ENCODE data around the gene TRMU.

The TRMU gene, protein sequence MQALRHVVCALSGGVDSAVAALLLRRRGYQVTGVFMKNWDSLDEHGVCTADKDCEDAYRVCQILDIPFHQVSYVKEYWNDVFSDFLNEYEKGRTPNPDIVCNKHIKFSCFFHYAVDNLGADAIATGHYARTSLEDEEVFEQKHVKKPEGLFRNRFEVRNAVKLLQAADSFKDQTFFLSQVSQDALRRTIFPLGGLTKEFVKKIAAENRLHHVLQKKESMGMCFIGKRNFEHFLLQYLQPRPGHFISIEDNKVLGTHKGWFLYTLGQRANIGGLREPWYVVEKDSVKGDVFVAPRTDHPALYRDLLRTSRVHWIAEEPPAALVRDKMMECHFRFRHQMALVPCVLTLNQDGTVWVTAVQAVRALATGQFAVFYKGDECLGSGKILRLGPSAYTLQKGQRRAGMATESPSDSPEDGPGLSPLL

DNA sequence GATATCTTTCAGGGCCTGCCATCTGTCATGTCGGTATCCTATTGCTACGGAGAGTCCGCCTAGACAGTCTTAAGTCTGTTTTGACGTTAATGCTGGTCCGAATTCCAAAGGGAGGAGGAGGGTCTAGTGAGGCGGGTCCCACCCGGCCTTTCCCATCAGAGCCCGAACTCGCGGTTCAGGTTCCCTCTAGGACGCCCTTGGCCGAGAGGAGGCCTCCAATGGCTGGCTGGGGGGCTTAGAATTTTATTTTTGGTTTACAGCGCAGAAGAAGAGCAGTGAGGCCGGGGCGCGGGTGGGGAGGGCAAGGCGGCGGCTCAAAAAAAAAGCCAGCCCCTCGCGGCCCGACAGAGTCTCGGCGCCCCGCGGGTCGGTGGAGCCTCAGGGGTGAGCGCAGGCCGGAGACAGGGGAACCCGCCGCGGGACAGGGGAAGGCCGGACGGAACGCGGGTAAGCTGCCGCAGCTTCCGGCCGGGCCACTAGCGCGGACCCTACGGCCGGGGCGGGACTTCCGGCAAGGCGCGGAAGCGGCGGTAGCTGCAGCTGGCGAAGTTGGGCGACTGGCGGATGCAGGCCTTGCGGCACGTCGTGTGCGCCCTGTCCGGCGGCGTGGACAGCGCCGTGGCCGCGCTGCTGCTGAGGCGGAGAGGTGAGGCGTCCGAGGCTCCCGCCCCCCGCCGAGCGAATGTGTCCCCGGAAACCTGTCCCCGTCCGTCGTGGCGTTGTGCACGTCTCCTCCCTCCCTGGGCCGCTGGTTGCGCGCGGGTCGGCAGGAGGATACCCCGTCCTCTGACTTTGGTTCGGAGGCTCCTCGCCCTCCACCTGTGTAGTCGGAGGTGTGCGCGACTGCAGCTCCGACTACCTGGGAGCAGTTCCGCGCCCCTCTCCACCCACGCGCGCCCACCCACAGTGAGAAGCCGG is at the start of gene TRMU:
Gene TRMU, plus strand, starts transcription at position 514 of the 918 bp plus-strand sequence. Its CDS starts 51 bp downstream, at position 565.
- peak; percentile 81 for DNase-seq

DNA sequence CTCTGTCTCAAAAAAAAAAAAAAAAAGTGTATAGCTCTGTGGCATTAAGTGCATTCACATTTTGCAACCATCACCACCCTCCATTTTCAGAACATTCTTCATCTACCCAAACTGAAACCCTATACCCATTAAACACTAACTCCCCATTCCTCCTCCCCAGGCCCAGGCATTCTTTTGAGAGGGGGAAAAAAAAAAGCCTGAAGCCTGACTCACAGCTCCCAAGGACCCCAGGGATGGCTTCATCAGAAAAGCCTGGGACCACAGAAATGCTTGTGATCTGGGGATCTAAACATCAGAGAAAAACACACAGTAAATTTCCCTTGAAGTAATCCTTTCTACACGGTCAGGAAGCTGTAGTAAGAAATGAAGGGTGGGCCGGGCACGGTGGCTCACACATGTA is 49.5 kb upstream of the TRMU start:
- no peak for DNase-seq

DNA sequence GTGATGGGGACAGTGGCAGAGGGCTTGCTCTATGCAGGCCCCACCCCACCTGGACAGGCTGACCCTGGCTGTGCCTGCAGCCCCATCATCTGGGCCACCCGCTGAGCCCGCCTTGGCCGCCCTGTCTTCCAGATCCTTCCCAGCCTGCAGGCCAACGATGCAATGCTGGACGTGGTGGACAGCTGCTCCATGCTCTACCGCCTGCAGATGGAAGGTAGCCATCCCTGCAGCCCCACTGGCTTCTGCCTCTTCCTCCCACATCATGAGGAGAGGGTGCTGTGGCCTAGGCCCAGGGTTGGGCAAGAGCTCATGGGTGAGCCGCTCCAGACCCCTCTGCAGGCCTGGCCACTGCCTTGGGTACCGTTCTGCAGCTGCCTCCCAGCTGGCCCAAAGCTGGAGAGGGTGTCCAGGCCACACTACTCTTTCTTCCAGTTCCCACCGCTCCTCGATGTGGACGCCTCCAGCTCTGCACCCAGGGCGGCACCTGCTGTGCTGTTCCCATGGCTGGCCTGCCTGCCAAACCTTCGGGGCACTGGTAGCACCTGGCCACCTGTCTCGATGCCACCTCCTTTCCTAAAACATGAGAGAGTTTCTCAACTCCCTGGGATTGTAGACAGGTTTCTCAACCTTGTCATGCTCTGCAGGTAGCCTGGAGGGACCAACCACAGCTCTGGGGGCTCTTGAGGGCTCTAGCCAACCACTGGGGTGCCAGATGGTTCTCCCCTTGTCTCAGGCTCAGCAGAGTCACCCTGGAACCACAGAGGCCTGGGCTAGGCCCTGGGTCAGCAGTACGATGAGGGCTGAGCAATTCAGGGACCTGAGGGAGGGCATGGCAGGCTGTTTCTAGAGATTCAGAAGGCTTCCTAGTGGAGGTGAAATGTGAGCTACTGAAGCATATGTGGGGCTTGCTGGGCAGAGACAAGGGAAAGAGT is 48.3 kb upstream of the TRMU start:
- DNase-seq = no peak

DNA sequence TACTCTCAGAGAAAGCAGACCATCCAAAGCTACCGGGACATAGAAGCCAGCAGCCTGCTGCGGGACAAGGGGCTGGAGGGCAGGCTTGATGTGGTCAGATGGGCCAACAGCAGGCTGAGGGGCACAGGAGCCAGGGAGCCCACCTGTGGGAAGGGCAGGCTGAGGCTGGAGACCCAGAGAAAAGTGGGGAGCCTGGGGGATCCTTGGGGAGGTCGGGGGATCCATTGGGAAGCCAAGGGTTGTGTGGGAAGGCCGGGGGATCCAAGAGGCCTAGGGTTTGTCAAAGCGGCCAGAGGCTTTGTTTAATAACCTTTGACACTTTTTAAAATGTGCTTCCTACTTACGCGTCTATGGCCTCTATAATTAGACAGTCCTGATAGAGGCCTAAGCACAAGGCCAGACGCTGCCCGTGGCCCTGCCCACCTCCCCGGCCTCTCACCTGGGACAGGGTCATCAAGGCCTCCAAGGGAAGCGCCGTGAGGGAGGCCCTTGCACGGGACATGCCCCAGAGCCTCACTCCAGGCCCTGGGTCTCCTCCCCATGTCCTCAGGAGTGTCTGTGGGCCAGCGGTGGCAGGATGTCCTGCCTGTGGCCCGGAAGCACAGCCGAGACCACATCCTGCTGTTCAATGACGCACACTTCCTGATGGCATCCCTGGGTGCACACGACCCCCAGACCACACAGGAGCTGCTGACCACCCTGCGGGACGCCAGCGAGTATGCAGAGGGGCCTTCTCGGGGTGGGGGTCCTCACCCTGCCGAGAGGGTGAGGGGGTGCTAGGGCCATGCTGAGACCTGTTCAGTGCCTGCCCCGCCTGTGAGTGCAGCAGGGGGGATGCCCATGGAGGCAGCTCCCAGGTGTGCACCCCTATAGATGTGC is 47.4 kb upstream of the TRMU start:
- DNase-seq = peak; percentile 12

DNA sequence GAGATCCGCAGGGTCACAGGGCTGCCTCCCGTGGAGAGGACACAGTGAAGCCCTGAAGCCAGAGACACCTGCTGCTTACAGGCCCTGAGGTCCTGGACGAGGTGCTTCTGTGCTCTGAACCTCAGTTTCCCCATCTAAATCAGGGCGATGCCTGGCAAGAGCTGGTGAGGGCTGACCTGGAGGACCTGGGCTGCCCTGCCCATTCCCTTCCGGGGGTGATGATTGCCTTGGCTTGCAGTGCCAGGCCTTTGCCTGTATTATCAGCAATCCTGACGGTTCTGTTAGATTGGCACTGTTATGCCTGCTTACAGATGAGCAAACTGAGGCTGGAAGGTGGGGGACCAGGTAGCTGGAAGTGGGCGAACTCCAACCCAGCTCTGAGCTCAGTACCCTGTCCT is 46.7 kb upstream of the TRMU start:
- DNase-seq = no peak

DNA sequence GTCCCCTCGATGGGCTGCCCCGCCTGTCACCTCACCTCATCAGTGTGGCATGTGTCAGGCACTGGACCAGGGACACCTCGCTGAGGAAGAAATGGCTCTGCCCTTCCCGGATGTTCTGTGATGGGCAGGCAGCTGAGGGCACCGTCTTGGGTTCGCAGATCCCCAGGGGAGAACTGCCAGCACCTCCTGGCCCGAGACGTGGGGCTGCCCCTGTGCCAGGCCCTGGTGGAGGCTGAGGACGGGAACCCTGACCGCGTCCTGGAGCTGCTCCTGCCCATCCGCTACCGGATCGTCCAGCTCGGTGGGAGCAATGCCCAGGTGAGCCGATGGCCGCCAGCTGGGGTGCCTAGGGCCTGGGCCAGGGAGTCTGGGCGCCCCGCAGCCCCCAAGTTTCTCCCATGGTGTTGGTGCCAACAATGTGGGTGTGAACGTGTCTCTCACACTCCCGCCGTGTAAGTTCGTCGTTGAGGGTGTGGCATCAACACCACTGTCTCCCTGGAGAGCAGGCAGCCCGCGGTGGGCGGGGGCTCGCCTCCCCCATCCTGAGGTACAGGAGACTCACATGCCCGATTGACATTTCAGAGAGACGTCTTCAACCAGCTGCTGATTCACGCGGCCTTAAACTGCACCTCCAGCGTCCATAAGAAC is 46.1 kb upstream of the TRMU start:
- no peak for DNase-seq

DNA sequence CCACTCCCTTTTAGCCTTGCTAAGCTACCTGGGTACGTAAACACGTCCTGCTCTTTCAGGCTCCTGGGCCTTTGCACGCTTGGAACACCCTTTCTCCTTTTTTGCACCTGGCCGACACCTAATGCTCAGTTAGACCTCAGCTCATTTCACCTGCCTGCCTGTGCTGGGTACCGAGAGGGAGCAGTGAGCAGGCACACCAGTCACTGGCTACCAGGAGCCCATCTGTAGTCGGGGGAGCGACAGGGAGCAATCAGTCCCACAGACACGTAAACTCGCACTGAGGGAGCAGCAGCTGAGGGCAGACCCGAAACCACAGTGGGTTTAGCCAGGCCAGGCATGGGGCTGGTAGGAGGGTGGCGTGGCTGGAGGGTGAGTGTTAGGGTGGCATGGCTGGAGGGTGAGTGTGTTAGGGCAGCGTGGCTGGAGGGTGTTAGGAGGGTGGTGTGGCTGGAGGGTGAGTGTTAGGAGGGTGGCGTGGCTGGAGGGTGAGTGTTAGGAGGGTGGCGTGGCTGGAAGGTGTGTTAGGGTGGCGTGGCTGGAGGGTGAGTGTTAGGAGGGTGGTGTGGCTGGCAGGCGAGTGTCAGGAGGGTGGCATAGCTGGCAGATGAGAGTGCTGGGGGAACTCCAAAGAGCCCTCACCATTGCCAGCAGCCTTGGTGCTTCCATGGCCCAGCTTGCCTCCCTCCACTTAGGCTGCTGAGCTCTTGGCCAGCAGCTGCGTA is 45.2 kb upstream of the TRMU start:
- DNase-seq = no peak

DNA sequence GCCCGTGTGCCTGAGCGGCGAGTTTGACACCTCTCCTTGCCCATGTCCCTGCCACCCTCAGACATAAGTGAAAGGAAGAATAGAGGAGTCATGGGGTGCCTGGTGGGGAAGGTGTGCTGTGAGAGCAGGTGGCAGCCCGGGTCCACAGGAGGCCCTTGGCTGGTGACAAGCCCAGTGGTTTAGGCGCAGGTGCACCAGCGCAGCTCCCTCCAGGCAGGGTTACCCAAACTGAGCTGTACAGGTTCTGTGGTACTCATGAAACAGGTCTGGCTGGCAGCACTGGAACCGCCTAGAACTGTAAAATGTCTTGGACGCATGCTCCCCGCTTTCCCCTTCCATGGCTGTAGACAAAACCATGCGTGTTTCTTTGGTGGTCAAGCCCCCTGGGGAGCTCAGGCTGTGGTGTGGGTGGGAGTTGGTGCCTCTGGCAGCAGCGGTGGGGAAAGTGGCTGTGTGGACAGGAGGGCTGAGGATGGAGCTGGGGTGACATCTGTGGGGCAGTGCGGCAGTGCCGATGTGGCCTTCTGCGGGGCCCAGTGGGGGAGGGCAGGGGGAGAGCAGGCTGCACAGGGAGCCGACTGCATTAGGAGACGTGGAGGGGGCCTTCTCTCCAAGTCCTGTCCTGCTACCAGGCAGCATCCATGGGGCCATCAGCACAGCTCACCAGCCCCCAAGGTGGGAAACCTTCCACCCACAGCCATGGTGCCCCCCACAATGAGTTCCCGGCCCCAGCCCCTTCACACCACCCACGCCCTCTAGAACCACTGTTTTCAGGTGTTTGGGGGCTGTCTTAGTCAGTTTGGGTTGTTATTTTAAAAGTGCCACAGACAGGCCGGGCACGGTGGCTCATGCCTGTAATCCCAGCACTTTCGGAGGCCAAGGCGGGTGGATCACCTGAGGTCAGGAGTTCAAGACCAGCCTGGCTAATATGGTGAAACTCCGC is 44.4 kb upstream of the TRMU start:
- no peak for DNase-seq

DNA sequence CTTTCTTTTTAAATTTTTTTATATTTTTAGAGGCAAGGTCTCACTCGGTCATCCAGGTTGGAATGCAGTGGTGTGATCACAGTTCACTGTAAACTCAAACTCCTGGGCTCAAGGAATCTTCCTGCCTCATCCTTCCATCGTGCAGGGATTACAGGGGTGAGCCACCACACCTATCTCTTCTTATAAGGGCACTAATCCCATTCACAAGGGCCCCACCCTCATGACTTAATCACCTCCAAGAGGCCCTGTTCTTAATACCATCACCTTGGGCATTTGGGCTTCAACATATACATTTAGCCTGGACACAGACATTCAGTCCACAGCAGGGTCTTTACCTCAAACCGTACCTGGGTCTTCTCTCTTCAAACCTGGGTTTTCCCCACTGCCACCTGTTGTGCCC is 43.3 kb upstream of the TRMU start:
- DNase-seq = no peak

DNA sequence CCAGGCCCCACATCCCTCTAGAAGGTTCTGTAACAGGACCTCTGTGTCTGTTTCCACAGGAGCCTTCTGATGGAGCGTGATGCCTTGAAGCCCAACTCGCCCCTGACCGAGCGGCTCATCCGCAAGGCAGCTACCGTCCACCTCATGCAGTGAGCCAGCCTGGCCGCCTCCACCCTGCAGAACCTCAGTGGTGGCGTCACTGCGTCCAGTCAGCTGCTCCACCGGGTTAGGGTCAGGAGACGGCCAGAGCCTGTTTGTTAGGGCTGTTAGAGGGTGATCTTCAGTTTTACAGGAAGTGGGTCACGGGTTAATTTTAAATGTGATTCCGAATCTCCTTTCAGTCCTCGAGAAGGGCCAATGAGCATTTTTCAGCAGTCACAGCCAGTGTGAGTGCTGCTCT is 42.8 kb upstream of the TRMU start:
- DNase-seq = no peak

DNA sequence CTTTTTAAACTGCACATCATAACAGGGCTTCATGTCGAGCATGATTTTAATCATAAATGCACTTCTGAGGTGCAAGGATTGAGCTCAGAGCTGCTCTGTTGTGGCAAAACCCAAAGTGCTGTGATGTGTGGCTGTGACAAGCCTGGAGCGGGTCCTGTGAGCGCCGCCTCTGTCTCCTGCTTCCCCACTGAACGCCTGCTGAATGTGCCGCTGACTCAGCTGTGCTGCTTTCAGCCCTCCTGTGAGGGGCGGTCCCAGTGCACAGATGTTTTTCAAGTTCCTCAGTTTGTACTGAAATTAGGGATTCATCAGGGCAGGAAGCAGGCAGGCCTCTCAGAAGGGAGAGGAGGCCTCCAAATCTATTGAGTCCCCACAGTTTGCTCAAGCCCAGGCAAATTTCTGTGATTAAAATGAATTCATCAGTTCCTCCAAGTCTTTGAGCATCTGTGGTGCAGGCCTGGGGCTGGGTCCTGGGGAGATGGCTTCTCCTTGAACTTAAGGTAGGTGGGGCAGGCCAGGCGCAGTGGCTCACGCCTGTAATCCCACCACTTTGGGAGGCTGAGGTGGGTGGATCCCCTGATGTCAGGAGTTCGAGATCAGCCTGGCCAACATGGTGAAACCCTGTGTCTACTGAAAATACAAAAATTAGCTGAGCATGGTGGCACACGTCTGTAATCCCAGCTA is 41.8 kb upstream of the TRMU start:
- peak; percentile 40 for DNase-seq

DNA sequence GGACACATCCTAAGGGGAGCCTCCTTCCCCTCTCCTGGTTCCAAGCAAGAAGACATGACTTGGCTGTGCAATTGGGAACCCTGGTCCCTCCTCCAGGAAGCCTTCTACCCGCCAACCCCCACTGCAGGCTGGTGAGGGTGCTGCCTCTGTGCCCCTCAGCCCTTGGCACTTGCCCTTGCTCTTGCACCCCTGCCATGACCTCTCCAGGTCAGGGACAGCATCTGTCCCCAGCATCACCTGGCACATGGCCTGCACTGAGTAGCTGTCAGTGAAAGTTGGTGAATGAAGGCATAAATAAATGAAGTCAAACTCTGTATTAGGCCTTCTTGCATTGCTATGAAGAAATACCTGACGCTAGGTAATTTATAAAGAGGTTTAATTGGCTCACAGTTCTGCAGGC is 40.7 kb upstream of the TRMU start:
- DNase-seq = no peak

DNA sequence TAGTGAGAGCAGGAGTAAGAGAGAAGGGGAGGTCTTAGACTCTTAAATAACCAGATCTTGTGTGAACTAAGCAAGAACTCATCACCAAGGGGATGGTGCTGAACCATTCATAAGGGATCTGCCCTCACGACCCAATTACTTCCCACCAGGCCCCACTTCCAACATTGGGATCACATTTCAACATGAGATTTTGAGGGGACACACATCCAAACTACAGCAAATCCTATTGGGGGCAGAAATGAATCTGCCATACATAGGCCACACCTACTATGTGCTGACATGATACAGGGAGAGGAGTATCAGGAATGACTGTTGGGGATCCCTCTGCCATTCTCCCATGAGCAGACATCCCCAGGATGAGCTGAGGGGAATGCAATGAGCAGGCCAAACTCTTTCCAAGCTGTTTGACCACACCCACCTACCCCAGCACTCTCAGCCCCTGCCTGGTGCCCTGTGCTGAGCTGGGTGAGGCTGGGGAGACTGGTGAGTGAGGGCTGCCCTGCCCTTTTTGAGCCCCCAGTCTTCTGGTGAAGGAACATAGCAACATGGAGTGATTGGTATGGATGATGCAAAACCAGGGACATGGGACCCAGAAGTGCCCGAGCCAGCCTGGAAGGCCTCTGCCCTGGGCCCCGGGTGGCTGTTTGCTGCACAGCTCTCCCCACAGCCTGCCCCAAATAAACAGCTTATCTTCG is 40.1 kb upstream of the TRMU start:
- DNase-seq = no peak

DNA sequence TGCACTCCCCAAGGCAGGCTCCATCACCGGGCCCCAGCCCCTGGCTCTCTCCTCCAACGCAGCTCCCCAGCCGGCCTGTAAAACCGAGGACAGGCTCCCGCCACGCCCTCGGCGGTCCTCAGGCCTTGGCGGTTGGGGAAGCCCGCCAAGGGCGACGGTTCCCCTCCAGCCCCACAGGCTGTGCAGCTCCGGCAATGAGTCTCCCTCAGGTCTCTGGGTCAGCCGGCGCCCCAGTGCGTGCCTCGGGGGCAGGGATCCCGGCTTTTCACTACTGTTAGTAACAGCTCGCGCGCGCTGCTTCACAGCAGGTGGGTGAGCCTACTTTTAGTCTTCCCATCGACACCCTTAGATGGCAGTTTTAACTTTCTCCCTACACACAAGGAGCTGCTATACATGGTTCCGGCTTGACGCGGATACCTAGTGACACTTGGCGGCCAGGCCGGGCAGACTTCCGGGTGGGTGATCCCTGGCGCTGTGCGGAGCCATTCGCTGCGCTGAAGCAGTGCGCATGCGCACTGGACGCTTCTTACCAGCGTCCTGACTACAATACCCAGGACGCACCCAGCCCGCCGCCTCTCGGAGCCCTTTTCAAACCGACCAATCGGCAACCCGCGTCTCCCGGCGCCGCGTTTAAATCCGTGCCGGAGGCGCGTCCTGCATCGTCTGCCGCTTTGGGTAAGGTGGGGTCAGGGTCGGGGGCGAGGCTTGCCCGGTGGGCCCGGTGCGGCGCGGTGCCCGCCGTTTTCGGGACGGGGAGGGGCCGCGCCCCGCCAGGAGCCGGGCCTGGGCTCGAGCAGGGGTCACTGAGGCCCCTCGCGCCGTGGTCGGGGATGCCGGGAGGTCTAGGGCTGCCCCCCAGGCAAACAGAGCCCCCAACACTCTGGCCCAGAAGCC is 39.0 kb upstream of the TRMU start, which contains the start of gene GTSE1:
Gene GTSE1, plus strand, starts transcription at position 614 of the 894 bp plus-strand sequence. CDS start 531 bp downstream, outside the sequence.
- peak; percentile 98 for DNase-seq

DNA sequence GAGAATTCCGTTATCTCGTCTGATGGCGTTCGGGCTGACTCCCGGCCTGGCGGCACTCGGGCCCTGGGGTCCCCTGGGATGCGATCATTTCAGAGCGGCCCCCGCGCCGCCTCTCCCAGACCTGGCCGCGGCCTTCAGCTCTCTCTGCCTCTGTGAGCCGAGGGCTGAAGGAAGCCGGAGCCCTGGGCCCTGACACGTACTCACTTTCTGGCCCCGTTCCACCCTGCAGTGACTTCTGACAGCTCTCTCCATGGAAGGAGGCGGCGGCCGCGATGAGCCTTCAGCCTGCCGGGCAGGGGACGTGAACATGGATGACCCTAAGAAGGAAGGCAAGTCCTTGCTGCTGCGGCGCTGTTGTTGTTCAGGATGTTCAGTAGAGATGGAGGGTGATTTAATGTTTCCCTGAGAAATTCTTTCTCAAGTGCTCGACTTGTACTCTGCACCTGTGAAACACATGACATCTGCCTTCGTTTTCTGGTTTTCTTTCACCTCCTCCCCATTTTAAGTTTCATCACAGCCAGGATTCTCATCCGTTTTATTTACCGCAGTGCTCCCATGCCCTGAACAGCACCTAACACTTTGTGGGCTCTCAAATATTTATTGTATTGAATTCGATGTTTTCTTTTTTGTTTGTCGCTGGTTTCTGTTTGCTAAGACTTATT is 38.2 kb upstream of the TRMU start:
- peak; percentile 37 for DNase-seq

DNA sequence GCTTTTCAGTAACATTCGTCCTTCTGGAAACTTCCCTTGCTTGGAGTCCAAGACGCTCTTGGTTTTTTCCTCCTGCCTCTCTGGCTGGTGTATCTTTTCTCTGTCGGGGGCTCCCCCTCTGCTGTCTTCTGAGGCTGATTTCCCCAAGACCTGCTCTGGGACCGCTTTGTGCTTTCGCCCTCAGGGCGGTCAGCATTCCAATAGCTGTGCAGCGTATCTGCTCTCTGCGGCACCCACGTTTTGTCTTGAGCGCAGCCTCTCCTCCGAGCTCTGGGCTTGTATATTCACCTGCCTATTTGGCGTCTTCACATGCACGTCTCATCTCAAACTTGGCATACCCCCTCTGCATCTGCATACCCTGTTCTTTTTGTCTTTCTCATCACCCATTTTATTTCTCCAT is 36.4 kb upstream of the TRMU start:
- no peak for DNase-seq

Measured in activated CD4-positive, alpha-beta T cell treated with anti-CD3 and anti-CD28 coated beads for 48 hours (primary cell).